Large intestine (tissue), 3 donors: Measurements from ENCODE around the gene TXN2. TPM values are rescaled to one million over a fixed set of nuclear protein-coding genes. Genes with fewer than 3 reads are reported as not detected.
"Not testable (repeated sequence)": the region's sequence is repeated elsewhere in the genome, so short reads cannot be mapped to it uniquely, and the experiment has no call there.

Experiments
- DNase-seq, 2 donors: peaks; one replicate each; pipeline versions ENCODE4 v3.0.0 to v3.0.0-alpha.2; 2013
- H3K27ac ChIP-seq: one replicate; pipeline ENCODE4 v1.5.1; 2013; ENCODE audit warnings: low read length
- H3K27me3 ChIP-seq: 2 replicates; pipeline ENCODE4 v1.6.1; 2013; ENCODE audit warnings: low read length; ENCODE audit not compliant: control insufficient read depth, insufficient read depth
- H3K36me3 ChIP-seq: 2 replicates; pipeline ENCODE4 v1.6.1; 2013; ENCODE audit warnings: low read length; ENCODE audit not compliant: control insufficient read depth, insufficient read depth
- H3K4me1 ChIP-seq: one replicate; pipeline ENCODE4 v1.6.1; 2013; ENCODE audit warnings: low read length; ENCODE audit not compliant: control insufficient read depth, insufficient read depth
- H3K4me3 ChIP-seq: one replicate; pipeline ENCODE4 v1.5.1; 2013; ENCODE audit warnings: low read length
- H3K9me3 ChIP-seq: one replicate; pipeline ENCODE4 v1.6.1; 2013; ENCODE audit warnings: mild to moderate bottlenecking, low read depth, low read length, moderate library complexity; ENCODE audit not compliant: control insufficient read depth
- WGBS: methylation state at CpG from one replicate; pipeline ENCODE4 v1.1.5; 2013; ENCODE audit warnings: low lambda C conversion rate; ENCODE audit not compliant: insufficient coverage; 5-methylcytosine and 5-hydroxymethylcytosine counted together
- polyA plus RNA-seq: library from polyadenylated mRNA; unstranded; fragments of 120-200 nt; gene quantifications from one replicate; pipeline ENCODE4 v1.2.1, GENCODE V29; 2013

TXN2 gene
- polyA plus RNA-seq, 1 donor: 85.9 TPM

DNA sequence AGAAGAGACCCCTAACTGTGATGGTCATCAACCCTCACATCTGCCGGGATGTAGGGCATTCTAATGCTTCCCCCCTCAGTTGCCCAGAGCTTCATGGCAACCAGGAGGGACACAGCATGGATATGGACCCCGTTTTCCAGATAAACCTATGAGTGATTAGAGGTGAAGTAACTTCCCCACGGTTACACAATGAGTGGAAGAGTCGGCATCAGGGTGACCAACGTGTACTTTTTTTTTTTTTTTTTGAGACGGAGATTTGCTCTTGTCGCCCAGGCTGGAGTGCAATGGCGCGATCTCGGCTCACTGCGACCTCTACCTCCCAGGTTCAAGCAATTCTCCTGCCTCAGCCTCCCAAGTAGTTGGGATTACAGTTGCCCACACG, 25.0 kb downstream of the TXN2 start:
- no peak for DNase-seq
- Histone ChIP-seq H3K27me3 (no peaks in the 10 kb centered on the region), H3K9me3 (no peaks in the 10 kb centered on the region), H3K4me3 (no peak overlapping the region), H3K4me1 (peaks cover 35% of the 10 kb centered on the region), H3K36me3 (no peaks in the 10 kb centered on the region), H3K27ac (no peak overlapping the region)
- no CpG with 5 or more reads among the region's 12 CpGs for WGBS

DNA sequence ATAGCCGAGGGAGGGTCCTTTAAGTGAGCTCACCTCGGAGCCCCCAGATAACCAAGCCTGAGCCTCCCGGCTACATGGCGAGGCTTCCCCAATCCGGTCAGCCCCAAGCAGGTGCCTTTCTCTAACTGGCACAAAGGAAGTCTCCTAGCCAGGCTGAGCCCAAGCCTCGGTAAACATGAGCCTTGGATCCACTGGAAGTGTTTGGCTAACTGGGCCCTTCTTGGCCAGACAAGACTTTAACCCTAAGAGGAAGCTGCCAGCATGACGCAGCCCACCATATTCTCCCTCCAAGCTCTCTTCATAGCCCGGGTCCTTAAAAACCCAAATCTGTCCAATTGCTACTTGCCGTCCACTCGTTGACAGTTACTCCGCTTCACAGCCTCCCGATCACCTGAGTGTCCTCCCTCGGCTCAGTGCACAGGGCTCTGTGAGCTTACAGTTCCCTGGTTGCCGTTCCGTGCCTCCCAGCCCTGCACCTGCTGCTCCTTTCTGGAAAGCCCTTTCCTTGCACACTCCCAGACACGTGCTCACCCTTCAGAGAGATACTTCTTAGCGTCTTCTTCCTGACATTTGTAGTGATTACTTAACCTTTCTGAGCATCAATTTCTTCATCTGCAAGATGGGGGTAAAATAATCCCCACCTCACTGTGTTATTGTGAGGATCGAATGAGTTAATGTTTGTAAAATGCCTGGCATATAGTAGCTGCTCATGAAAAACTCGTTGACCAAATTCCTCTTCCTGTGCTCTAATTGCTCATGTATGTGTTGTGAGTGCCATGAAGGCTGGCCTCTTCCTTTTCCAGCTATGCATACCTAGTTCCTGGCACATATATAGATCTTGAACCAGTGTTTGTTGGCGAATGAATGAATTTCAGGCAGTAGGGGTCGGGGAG, 25.6 kb downstream of the TXN2 start:
- WGBS: 83% methylated on average over 3 of the region's 21 CpGs
- H3K4me1 ChIP-seq: peaks cover 35% of the 10 kb centered on the region

DNA sequence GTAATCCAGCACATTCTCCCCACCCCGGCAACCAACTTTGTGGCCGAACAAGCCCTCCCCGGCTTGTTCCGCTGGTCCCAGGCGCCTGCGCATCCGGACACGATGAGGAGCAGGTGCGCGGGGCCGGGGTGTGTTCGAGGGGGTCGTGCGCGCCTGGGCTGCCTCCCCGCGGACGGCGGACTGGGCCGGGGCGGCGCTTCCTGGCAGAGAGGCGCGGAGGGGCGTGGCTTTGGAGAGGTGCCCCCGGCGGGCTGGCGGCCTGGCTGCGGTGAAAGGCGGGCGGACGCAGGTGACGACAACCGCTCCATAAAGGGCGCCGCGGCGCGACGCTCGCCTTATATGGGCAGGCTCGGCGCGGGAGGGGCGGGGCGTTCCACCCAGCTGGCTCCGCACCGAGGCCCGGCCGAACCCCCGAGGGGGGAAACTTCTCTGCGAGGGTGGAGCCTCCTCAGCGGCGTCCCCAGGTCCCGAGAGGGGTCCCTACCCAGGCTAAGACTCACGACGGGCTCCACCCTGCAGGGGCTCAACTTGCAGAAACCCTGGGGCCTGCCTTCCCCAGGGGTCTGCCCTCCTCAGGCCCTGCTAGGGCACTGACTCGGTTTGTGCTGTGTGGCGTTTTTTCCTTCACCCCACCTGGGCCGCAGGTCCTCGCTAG, 26.4 kb downstream of the TXN2 start:
- H3K4me1 ChIP-seq: peaks cover 35% of the 10 kb centered on the region
- no CpG with 5 or more reads among the region's 61 CpGs for WGBS

More for the DNA sequence above, 25.6 kb downstream of the TXN2 start:
- no peaks in the 10 kb centered on the region for H3K27me3 ChIP-seq
- peak overlapping the region; percentile 87 for H3K27ac ChIP-seq
- H3K4me3 ChIP-seq: peak overlapping the region; percentile 56
- DNase-seq: peak in 1 of 2 donors; percentile 55
- H3K36me3 ChIP-seq: no peaks in the 10 kb centered on the region
- H3K9me3 ChIP-seq: no peaks in the 10 kb centered on the region

DNA sequence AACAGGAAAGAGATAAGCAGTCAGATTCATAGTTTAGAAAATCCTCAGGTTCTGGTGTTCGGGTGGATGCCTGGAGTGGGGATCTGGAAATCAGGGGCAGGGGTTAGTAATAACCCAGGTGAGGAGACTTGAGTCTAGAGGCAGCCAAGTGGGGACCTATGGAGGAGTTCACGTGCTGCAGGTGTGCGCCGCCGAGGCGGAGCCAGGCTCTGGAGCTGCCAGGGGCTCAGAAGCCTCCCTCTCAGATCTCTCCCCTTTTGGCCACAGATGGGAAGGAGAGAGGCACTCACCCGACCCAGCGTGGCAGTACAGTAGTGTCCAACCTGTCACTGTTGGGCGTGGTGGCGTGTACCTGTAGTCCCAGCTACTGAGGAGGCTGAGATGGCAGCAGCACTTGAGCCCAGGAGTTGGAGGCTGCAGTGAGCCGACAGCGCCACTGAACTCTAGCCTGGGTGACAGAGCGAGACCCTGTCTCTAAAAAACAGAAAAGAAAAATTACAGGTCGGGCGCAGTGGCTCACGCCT, 27.5 kb downstream of the TXN2 start:
- Histone ChIP-seq H3K4me1 (peaks cover 40% of the 10 kb centered on the region), H3K36me3 (no peaks in the 10 kb centered on the region), H3K4me3 (no peak overlapping the region), H3K27me3 (no peaks in the 10 kb centered on the region), H3K27ac (no peak overlapping the region), H3K9me3 (no peaks in the 10 kb centered on the region)
- DNase-seq: no peak
- no CpG with 5 or more reads among the region's 16 CpGs for WGBS

More for the DNA sequence above, 26.4 kb downstream of the TXN2 start:
- Histone ChIP-seq H3K4me3 (peak overlapping the region; percentile 76), H3K27me3 (no peaks in the 10 kb centered on the region), H3K9me3 (no peaks in the 10 kb centered on the region), H3K27ac (peak overlapping the region; percentile 92), H3K36me3 (no peaks in the 10 kb centered on the region)
- DNase-seq: peak; percentile 95 to 99

DNA sequence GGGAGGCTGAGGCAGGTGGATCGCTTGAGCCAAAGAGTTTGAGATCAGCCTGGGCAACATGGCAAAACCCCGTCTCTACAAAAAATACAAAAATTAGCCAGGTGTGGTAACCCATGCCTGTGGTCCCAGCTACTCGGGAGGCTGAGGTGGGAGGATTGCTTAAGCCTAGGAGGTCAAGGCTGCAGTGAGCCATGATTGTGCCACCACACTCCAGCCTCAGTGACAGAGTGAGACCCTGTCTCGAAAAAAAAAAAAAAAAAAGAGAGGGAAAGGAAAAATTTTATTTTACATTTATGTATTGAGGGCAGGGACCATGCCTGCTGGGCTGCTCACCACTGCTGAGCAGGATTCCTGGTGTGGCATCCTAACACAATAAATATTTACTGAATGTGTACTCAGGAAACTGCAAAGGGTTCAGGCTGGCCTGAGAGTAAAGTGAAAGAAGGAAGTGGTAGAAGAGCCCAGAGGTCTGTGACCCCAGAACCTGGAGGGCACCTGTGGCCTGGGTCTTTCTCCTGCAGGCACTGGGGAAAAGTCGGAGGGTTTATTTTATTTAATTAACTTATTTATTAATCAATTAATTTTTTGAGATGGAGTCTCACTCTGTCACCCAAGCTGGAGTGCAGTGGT, 28.3 kb downstream of the TXN2 start:
- not testable (repeated sequence) for DNase-seq, H3K27ac ChIP-seq, H3K4me3 ChIP-seq, H3K9me3 ChIP-seq, H3K27me3 ChIP-seq, H3K36me3 ChIP-seq
- H3K4me1 ChIP-seq: peaks cover 35% of the 10 kb centered on the region
- no CpG with 5 or more reads among the region's 5 CpGs for WGBS

DNA sequence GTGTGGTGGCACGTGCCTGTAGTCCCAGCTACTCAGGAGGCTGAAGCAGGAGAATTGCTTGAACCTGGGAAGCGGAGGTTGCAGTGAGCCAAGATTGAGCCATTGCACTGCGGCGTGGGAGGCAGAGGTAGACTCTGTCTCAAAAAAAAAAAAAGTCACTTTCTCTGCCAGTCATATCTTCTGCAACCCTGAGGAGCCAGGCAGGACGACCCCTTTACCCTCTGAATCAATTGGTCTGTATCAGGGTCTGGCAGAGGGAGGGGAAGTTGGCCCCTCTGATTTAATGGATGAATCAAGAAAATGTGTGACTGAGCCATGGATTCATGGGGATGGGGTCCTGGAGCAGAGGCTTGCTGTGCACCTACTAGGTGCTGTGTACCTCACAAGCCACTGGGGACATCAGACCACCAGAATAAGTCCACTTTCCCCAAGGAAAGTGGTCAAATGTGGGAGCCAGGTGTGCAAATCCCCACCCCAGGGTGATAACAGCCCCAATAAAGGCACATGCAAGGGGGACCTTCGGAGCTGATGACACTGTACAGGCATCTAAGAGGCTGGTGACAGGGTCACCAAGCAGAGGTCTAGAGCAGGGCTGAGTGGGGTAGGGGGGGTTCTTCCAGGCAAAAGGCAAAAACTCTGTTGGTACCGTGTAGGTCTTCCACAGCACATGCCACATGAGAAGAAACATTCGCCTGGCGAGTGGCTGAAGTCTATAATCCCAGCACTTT, 29.0 kb downstream of the TXN2 start:
- no CpG with 5 or more reads among the region's 9 CpGs for WGBS
- Histone ChIP-seq H3K27me3 (no peaks in the 10 kb centered on the region), H3K27ac (peak overlapping the region; percentile 69), H3K4me3 (no peak overlapping the region), H3K4me1 (peaks cover 33% of the 10 kb centered on the region), H3K36me3 (no peaks in the 10 kb centered on the region), H3K9me3 (no peaks in the 10 kb centered on the region)
- no peak for DNase-seq

DNA sequence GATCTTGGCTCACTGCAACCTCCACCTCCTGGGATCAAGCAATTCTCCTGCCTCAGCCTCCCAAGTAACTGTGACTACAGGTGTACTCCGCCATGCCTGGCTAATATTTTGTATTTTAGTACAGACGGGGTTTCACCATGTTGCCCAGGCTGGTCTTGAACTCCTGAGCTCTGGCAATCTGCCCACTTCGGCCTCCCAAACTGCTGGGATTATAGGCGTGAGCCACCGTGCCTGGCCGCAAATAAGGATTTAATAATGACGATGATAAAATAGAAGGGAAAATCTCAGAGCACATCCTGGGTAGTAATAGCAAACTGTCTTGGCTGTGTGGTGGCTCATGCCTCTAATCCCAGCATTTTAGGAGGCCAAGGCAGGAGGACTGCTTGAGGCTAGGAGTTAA, 30.5 kb downstream of the TXN2 start:
- WGBS: 100% methylated on average over 1 of the region's 7 CpGs
- H3K27me3 ChIP-seq, DNase-seq, H3K36me3 ChIP-seq, H3K4me3 ChIP-seq, H3K9me3 ChIP-seq: not testable (repeated sequence)
- Histone ChIP-seq H3K4me1 (peaks cover 33% of the 10 kb centered on the region), H3K27ac (peak overlapping the region; percentile 69)

DNA sequence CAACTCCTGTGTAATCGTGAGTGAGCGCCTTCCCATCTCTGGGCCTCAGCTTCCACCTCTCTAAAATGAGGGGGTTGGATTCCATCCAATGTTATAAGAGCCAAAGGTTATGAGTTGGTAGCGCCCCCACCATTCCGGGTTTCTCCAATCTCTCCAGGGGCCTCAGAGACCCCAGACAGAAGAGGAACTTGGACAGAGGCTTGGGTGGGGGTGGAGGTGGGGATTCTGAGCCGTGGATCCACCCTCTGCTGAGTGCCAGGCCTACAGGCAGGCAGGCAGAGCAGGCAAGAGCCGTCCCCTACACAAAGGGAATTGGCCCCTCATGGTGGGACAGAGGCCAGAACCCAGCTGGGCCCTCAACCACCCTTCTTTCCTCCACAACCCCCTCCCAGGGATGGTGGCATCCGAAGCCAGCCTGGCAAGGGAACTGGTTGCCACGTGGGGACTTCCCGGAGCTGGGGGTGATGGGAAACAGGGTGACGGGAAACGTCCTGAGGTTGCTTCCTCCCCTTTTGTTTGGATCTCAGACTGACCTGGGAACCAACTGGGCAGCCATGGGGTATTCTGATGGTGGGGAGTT, 31.8 kb downstream of the TXN2 start:
- H3K9me3 ChIP-seq: no peaks in the 10 kb centered on the region
- H3K27ac ChIP-seq: no peak overlapping the region
- no peak overlapping the region for H3K4me3 ChIP-seq
- peaks cover 24% of the 10 kb centered on the region for H3K4me1 ChIP-seq
- H3K36me3 ChIP-seq: no peaks in the 10 kb centered on the region
- no peaks in the 10 kb centered on the region for H3K27me3 ChIP-seq
- no peak for DNase-seq
- no CpG with 5 or more reads among the region's 11 CpGs for WGBS

DNA sequence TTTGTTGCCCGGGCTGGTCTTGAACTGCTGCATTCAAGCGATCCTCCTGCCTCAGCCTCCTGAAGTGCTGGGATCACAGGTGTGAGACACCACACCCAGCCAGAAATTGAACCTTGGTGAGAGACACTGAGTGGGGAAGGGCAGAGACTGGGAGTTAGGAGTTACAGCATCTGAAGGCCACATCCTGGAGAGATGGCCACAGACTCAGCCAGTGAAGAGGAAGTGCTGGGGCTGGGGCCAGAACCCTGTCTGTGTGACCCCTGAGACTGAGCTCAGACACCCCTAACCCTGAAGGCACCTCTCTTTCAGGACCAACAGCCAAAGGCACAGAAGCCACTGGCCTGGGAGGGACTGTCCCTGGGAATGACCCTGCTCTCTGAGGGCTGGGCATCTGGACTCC, 33.8 kb downstream of the TXN2 start:
- no CpG with 5 or more reads among the region's 2 CpGs for WGBS
- Histone ChIP-seq H3K27me3 (no peaks in the 10 kb centered on the region), H3K4me3 (no peak overlapping the region), H3K27ac (no peak overlapping the region), H3K36me3 (no peaks in the 10 kb centered on the region), H3K4me1 (peaks cover 22% of the 10 kb centered on the region), H3K9me3 (no peaks in the 10 kb centered on the region)
- DNase-seq: no peak
